ENCODE results near the gene LRRFIP1.
"Not testable (repeated sequence)": the region's sequence is repeated elsewhere in the genome, so short reads cannot be mapped to it uniquely, and the experiment has no call there.

LRRFIP1 gene

DNA sequence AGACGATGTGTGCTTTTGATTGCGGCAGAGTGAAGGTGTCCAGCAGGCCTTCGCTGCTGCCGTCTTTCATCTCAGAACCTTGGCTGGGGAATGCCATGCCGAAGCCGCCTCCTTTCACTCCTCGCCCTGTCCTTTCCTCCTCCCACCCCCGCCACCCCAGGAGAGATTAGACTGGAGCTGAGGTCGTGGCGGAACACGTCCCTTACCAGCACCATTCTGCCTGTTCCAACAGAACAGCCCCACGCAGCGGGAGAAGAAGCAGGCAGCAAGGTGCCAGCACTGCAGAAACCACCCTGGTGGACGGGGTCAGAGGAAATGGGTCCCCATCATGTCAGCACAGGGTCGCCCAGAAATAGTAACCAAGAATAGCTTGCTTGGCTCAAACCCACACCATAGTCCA, 146.4 kb downstream of the LRRFIP1 start:
- DNase-seq (ENCODE audit: low read depth) = no peak
- TF ChIP-seq CTCF (IDR thresholded peaks at IDR 0.05; ENCODE audit: control insufficient read depth, insufficient read depth, low read depth, low read length, missing control alignments) = no peak

DNA sequence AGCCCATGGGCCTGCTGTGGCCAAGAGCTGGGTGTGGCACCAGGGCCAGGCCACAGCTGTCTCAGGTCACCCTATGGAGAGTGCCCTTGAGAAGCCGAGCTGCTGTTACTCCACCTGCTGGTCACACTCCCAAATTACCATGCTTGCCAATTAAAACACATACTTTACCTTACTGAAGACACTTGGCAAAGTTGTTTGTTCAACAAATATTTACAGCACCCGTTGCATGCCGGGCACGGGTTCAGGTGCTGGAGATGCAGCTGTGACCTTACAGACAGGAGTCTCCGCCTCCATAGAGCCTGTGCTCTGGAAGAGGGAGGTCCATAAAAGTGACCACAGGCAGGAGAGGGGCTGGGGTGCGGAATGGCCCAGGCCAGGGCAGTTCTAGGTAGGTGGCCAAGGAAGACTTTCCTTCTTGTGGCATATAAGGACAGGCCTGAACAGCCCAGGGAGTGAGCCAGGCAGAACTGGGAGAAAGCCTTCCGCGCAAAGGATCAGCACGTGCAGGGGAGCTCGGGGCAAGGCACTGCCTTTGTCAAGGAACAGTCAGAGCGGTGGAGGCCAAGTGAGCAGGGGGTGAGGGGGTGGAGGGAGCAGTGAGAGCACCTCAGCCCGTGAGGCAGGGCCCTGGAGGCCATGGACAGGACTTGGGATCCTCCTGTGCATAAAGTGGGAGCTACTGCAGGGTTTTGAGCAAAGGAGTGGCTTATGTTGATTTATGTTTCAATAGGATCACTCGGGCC, 147.6 kb downstream of the LRRFIP1 start:
- TF ChIP-seq CTCF (IDR thresholded peaks at IDR 0.05; ENCODE audit: control insufficient read depth, insufficient read depth, low read depth, low read length, missing control alignments) = peak; percentile 74
- no peak overlapping the region for H3K4me3 ChIP-seq (ENCODE audit: control insufficient read depth, low read depth, low read length)
- no peak for DNase-seq (ENCODE audit: low read depth)

More for the DNA sequence above, 146.4 kb downstream of the LRRFIP1 start:
- H3K4me3 ChIP-seq (ENCODE audit: control insufficient read depth, low read depth, low read length) = no peak overlapping the region

DNA sequence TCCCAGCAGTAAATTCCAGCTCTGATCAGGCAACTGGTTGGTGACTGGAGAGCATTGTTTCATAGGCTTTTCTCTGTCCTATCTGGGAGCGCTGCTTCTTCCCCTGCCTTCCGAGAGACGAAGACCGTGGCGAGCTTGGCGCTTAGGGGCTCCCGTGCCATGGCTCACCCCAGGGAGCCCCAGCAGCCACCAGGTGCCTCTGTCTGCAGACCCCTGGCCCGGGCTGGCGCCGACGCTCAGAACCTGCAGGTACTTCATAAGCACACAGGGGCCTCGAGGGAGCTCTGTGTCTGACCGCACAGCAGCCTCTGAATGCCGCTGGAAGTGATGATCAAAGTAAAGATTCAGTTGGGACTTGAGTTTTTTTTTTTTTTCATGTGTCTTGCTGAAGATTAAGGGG, 152.1 kb downstream of the LRRFIP1 start:
- TF ChIP-seq CTCF (IDR thresholded peaks at IDR 0.05; ENCODE audit: control insufficient read depth, insufficient read depth, low read depth, low read length, missing control alignments) = no peak
- no peak overlapping the region for H3K4me3 ChIP-seq (ENCODE audit: control insufficient read depth, low read depth, low read length)
- no peak for DNase-seq (ENCODE audit: low read depth)

DNA sequence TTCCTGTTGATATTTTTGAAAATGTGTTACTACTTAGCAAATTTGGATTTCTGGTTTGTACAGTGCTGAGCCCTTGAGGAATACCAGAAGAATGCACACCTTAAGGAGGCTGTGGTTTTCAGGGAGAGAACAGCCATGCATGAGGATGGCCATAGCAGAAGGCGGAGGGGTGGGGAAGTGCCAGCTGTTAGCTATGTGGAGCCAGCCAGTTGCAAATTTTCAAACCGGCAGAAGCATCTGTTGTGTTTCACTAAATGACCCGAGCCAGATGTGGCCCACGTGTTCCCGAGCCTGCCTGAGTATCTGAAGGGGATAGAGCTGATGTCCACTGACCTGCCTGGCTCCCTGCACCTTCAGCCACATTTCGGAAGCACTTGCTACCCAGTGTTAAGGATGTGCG, 154.8 kb downstream of the LRRFIP1 start:
- no peak for DNase-seq (ENCODE audit: low read depth)
- TF ChIP-seq CTCF (IDR thresholded peaks at IDR 0.05; ENCODE audit: control insufficient read depth, insufficient read depth, low read depth, low read length, missing control alignments) = no peak
- no peak overlapping the region for H3K4me3 ChIP-seq (ENCODE audit: control insufficient read depth, low read depth, low read length)

DNA sequence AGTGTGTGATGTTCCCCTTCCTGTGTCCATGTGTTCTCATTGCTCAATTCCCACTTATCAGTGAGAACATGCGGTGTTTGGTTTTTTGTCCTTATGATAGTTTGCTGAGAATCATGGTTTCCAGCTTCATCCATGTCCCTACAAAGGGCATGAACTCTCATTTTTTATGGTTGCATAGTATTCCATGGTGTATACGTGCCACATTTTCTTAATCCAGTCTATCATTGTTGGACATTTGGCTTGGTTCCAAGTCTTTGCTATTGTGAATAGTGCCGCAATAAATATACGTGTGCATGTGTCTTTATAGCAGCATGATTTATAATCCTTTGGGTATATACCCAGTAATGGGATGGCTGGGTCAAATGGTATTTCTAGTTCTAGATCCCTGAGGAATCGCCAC, 156.3 kb downstream of the LRRFIP1 start:
- DNase-seq (ENCODE audit: low read depth); H3K4me3 ChIP-seq (ENCODE audit: control insufficient read depth, low read depth, low read length): not testable (repeated sequence)

DNA sequence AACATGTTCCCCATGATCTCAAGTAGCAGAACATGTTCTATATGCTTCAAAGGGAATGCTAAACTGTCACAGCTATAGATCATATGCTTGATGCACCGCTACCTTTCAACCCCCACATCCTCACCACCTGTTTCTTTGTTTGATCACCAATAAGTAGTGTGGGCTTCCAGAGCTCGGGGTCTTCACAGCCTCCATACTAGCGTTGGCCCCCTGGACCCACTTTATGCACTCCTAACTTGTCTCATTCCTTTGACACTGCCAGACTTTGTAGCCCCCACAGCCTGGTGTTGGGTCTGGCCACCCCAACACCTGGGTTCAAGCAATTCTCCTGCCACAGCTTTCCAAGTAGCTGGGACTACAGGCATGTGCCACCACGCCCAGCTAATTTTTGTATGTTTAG, 159.5 kb downstream of the LRRFIP1 start:
- no peak for TF ChIP-seq CTCF (IDR thresholded peaks at IDR 0.05; ENCODE audit: control insufficient read depth, insufficient read depth, low read depth, low read length, missing control alignments)
- H3K4me3 ChIP-seq (ENCODE audit: control insufficient read depth, low read depth, low read length) = no peak overlapping the region
- DNase-seq (ENCODE audit: low read depth) = no peak

GRCh38 chr2:237790353-237790752, 163.0 kb downstream of the LRRFIP1 start:
- no peak for TF ChIP-seq CTCF (IDR thresholded peaks at IDR 0.05; ENCODE audit: control insufficient read depth, insufficient read depth, low read depth, low read length, missing control alignments)
- no peak for DNase-seq (ENCODE audit: low read depth)

More at GRCh38 chr2:237790353-237790752, 163.0 kb downstream of the LRRFIP1 start:
- no peak overlapping the region for H3K4me3 ChIP-seq (ENCODE audit: control insufficient read depth, low read depth, low read length)
